Thymus (tissue), 2 donors: ENCODE results near the gene SPOCD1. TPM values are rescaled to one million over a fixed set of nuclear protein-coding genes. Genes with fewer than 3 reads are reported as not detected.

Experiments
- polyA plus RNA-seq: library from polyadenylated mRNA; stranded (reverse); fragments of 200-250 nt; gene quantifications from one replicate; pipeline ENCODE4 v1.2.3, GENCODE V29; 2013
- total RNA-seq: library from RNA; stranded (reverse); fragments of 120-200 nt; gene quantifications from one replicate; pipeline ENCODE4 v1.2.4, GENCODE V29; 2013
- donor health status: healthy.

The SPOCD1 gene
- total and polyA plus RNA-seq, 2 donors: 0.41 to 2.5 TPM

Other genes with a start within 250 kb of the SPOCD1 start
- gene TINAGL1, start 239.5 kb downstream of the SPOCD1 start, total RNA-seq: 6.3 TPM
- 26.7 TPM for gene TINAGL1, start 239.5 kb downstream of the SPOCD1 start, polyA plus RNA-seq
- gene HCRTR1, start 198.3 kb downstream of the SPOCD1 start, total RNA-seq: not detected
- 0.02 TPM for gene HCRTR1, start 198.3 kb downstream of the SPOCD1 start, polyA plus RNA-seq
- gene PEF1, start 171.1 kb downstream of the SPOCD1 start, total RNA-seq: 53.7 TPM
- gene PEF1, start 171.1 kb downstream of the SPOCD1 start, polyA plus RNA-seq: 83.1 TPM
- gene COL16A1, start 112.0 kb downstream of the SPOCD1 start, total RNA-seq: 32.9 TPM
- gene COL16A1, start 112.0 kb downstream of the SPOCD1 start, polyA plus RNA-seq: 39.3 TPM
- gene ADGRB2, start 51.7 kb downstream of the SPOCD1 start, total RNA-seq: 6.0 TPM
- 24.4 TPM for gene ADGRB2, start 51.7 kb downstream of the SPOCD1 start, polyA plus RNA-seq
- gene PTP4A2, start 122.3 kb upstream of the SPOCD1 start, total RNA-seq: 748 TPM
- gene PTP4A2, start 122.3 kb upstream of the SPOCD1 start, polyA plus RNA-seq: 214 TPM
- 71.8 TPM for gene KHDRBS1, start 197.8 kb upstream of the SPOCD1 start, total RNA-seq
- gene KHDRBS1, start 197.8 kb upstream of the SPOCD1 start, polyA plus RNA-seq: 124 TPM